NCI-H2196 (cell line): ENCODE measurements around the gene LPCAT2.

Experiments
- DNase-seq: peaks from one replicate; lab custom pipeline; 2025; ENCODE audit not compliant: unreplicated experiment; lab: John Stamatoyannopoulos, UW

Gene LPCAT2

GRCh38 chr16:55540221-55540620, 31.3 kb downstream of the LPCAT2 start:
- DNase-seq, result no peak

- no peak for DNase-seq
These were observed 33.7 kb downstream of the LPCAT2 start for GRCh38 chr16:55542459-55543082.

- no peak for DNase-seq
These were observed 34.6 kb downstream of the LPCAT2 start for GRCh38 chr16:55543472-55543871.

- DNase-seq, result no peak
These were observed 43.7 kb downstream of the LPCAT2 start for GRCh38 chr16:55552621-55553020.

GRCh38 chr16:55555436-55555835, 46.6 kb downstream of the LPCAT2 start:
- no peak for DNase-seq

- DNase-seq, result no peak
These were observed 48.3 kb downstream of the LPCAT2 start for GRCh38 chr16:55557186-55557585.

GRCh38 chr16:55559233-55559632, 50.4 kb downstream of the LPCAT2 start:
- no peak for DNase-seq

GRCh38 chr16:55559933-55560516, 51.2 kb downstream of the LPCAT2 start:
- no peak for DNase-seq

DNA sequence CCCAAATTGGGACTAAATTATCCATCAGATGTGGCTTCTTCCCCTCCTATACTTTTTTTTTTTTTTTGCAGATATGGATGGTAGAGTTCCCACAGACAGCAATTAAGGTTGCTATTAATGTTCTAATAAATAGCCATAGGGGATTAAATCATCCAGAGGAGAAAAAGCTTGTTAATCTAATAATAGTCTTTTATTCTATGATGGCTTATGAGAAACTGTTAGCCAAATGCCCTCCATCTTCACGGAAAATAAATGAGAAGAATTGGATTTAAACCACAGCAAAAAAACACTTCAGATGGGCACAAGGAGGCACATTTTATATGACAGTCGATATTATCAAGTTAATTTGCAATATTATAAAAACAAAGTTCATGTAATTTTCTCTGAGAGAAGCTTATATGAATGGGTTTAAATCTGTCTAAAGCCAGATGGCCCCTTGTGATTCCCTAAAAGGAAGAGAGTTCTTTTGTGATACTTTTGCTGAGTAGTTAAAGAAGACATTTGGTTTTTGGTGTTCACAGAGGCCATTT, 52.5 kb downstream of the LPCAT2 start:
- no peak for DNase-seq

GRCh38 chr16:55562936-55563335, 54.1 kb downstream of the LPCAT2 start:
- no peak for DNase-seq

- DNase-seq, result no peak
These were observed 54.9 kb downstream of the LPCAT2 start for GRCh38 chr16:55563797-55564196.

DNA sequence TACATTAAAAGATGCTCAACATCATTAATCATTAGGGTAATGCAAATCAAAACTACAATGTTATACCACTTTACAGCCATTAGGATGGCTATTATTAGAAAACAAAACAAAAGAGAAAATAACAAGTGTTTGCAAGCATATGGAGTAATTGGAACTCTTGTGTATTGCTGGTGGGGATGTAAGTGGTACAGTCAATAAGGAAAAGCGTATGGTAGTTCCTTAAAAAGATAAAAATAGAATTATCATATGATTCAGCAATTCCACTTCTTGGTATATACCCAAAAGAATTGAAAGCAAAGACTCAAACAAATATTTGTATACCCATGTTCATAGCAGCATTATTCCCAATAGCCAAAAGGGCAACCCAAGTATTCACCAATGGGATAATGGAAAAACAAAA, 56.2 kb downstream of the LPCAT2 start:
- no peak for DNase-seq

- DNase-seq, result no peak
These were observed 57.7 kb downstream of the LPCAT2 start, which contains the start of gene CAPNS2 for GRCh38 chr16:55566432-55567175. Gene CAPNS2, plus strand, starts transcription at chr16:55566684. Its CDS starts 73 bp downstream, at chr16:55566757.

DNA sequence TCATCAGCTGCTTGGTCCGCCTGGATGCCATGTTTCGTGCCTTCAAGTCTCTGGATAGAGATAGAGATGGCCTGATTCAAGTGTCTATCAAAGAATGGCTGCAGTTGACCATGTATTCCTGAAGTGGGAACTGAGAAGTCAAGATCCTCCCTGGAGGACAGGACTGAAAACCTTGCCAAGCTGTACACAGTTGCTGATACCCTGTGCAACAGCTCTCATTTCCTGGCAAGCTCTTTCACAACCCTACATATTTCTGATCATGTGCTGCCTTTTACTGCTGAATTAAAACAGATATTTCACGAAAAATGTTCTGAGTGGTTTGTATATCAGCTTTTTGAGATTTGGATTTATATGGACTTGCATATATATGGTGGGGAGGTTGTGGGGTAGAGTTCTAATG, 58.5 kb downstream of the LPCAT2 start:
- DNase-seq, result no peak

DNA sequence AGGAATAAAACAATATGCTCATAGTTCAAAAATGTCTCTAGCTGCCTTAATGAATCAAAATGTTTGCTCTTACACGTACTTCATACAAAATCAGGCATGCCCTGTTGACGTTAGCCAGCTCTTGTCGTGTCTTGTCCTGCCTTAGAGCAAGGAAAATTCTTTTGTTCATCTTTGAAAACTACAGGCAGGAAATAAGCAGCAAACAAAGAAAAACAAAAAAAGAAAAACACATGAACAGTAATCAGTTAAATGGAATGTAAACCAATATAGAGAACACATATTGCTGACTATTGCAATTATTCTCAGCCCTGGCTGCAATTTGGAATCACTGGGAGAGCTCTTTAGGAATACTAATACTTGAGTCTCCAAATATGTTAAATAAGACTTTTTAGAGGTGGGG, 59.3 kb downstream of the LPCAT2 start:
- no peak for DNase-seq

- DNase-seq, result no peak
These were observed 60.2 kb downstream of the LPCAT2 start for GRCh38 chr16:55569025-55569424.

DNA sequence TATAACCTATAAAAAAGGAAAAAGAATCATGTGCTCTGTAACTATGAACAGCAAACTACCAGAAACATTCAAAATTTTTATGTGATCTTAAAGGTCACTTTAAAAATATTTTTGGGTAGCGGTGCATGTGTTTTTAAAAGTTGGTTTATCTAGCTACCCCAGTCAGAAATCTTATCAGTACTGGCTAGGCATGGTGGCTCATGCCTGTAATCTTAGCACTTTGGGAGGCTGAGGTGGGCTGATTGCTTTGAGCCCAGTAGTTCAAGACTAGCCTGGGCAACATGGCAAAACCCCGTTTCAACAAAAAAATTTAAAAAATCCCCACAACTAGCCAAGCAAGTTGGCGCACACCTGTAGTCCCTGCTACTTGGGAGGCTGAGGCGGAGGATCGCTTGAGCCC, 61.3 kb downstream of the LPCAT2 start:
- DNase-seq, result no peak

DNA sequence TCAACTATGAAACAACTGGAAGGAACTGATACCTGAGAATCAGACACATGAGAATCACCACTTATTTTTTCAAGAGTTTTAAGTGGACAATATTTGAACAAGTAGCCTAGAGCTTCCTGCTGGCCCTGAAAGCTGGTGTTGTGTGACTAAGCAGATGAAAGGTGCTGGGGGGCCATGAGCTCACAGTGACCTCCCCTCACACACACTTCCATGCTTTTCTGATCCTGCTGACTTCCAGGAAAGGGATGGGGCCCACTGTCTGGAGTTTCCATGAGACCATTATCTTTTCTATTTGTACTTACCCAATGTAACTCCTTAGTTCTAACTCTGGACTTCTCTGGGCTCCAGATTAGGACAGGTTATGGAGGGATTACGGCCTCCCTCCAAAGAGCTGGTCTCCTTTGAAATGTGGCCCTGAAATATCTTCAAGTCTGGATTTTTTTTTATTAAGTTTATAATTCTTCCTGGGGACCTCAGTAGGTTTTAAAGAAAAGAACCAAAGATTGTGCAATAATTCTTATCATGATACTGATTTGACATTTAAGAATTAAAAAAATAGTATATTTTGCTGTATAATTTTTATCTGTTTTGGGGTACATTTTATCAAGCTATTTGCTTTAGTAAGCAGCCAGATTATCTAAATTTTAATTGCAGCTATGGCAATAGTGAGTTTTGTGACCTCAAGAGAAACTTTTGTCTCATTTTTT, 62.5 kb downstream of the LPCAT2 start:
- DNase-seq, result no peak

- DNase-seq, result no peak
These were observed 63.6 kb downstream of the LPCAT2 start for GRCh38 chr16:55572439-55572838.

DNA sequence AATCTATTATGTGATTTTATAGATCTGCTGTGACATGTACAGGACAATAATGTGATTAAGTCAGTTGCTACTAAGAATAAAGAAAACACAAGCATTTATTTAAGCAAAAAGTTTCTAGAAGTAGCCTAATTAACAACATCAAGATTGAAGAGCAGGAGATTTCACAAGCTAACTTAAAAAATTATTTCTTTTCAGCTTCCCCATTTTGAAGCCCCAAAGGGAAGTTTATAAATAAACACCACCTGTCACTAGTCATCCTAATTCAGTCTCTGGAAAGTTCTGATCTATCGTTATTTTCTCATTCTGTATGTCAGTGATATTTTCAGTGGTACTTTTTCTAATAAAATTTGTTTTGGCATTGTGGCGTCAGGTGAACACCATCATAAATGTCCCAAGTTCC, 65.9 kb downstream of the LPCAT2 start:
- no peak for DNase-seq

DNA sequence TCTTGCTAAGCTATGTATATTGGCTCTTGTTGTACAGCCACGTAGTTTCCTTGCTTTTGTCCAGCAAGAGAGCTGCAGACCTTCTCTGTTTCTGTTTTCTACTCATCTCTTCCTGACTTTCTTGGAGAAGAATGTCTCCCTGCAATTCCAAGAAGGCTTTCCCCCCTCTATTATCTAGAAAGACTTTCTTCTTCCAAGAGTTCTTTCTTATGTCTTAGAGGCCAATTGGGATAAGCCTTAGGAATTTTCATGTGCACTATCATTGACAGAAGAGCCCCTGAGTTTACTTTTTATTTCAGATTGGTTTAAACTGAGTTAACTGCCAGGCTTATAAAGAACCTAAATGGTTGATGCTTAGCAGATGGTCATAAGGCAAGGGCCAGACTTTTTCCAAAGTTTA, 66.6 kb downstream of the LPCAT2 start:
- DNase-seq, result no peak
